GM18505 (cell line): Measurements from ENCODE around the gene CTTN.
"Not testable (repeated sequence)": the region's sequence is repeated elsewhere in the genome, so short reads cannot be mapped to it uniquely, and the experiment has no call there.

Experiments
- ATAC-seq: cut with Tn5 transposase; IDR thresholded peaks from one replicate; pipeline ENCODE4 v1.9.1; 2021; ENCODE audit not compliant: unreplicated experiment
- POLR2A ChIP-seq: IDR thresholded peaks from 4 replicates; pipeline ENCODE4 v1.6.1; 2011; ENCODE audit warnings: borderline replicate concordance; ENCODE audit not compliant: insufficient read depth, insufficient read length; ENCODE audit errors: extremely low read depth

The CTTN gene

GRCh38 chr11:70440206-70440605, 41.9 kb downstream of the CTTN start:
- no peak for TF ChIP-seq POLR2A
- no peak for ATAC-seq

- no peak for ATAC-seq
- TF ChIP-seq POLR2A = no peak
Observed at GRCh38 chr11:70443773-70444030, 45.4 kb downstream of the CTTN start.

- no peak for ATAC-seq
- TF ChIP-seq POLR2A = no peak
Observed at GRCh38 chr11:70445091-70445490, 46.8 kb downstream of the CTTN start.

GRCh38 chr11:70445605-70446004, 47.3 kb downstream of the CTTN start:
- TF ChIP-seq POLR2A = no peak
- no peak for ATAC-seq

- ATAC-seq = no peak
- no peak for TF ChIP-seq POLR2A
Observed at GRCh38 chr11:70448983-70449567, 50.7 kb downstream of the CTTN start.

- no peak for ATAC-seq
- no peak for TF ChIP-seq POLR2A
Observed at GRCh38 chr11:70454197-70454767, 56.0 kb downstream of the CTTN start.

- not testable (repeated sequence) for ATAC-seq
Observed at GRCh38 chr11:70454811-70455210, 56.5 kb downstream of the CTTN start.

DNA sequence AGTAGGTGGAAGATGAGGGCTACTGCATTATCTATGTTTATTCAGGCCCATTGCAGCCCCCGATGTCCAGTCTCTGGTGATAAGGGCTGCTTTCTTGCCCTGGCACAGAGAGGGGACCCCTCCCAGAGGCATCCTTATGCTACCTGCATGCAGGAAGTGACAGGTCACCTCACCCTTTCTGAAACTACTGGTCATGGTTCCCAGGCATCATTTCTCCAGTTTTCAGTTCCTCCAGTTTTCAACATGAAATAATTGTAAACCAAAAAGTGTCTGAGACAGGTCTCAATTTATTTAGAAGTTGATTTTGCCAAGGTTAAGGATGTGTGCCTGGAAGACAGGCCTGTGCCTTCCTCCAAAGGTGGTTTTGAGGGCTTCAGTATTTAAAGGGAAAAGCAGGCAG, 57.0 kb downstream of the CTTN start:
- no peak for ATAC-seq
- no peak for TF ChIP-seq POLR2A

DNA sequence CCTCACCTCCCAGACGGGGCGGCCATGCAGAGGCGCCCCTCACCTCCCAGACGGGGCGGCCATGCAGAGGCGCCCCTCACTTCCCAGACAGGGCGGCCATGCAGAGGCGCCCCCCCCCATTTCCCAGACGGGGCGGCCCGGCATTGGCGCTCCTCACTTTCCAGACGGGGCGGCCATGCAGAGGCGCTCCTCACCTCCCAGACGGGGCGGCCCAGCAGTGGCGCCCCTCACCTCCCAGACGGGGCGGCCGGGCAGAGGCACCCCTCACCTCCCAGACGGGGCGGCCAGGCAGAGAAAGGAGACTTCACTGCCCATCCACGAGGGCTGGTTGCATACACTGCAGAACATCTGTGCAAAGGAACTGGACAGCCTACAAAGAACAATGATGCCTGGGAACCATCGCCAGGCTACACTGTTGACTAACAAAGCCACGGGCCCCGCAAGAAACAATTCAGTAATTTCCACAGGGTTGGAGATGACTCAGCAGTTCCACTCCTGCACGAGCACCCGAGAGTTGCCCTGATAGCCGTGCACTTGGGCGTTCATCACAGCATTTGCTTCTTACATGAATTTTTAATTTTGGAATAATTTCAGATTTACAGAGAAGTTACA, 58.7 kb downstream of the CTTN start:
- no peak for TF ChIP-seq POLR2A
- ATAC-seq = no peak

GRCh38 chr11:70458736-70459135, 60.4 kb downstream of the CTTN start:
- no peak for ATAC-seq
- TF ChIP-seq POLR2A = no peak

GRCh38 chr11:70460111-70460510, 61.8 kb downstream of the CTTN start:
- no peak for ATAC-seq
- no peak for TF ChIP-seq POLR2A

GRCh38 chr11:70460964-70461363, 62.6 kb downstream of the CTTN start:
- ATAC-seq = no peak
- TF ChIP-seq POLR2A = no peak

GRCh38 chr11:70462818-70463477, 64.6 kb downstream of the CTTN start:
- TF ChIP-seq POLR2A = no peak
- ATAC-seq = no peak
